Ishikawa (cell line): ENCODE measurements around the gene NABP2.
"Not testable (repeated sequence)": the region's sequence is repeated elsewhere in the genome, so short reads cannot be mapped to it uniquely, and the experiment has no call there.

Experiments used
- CREB1 ChIP-seq: IDR thresholded peaks from 2 replicates; pipeline ENCODE4 v1.6.1; 2012; ENCODE audit warnings: low read depth
- EGR1 ChIP-seq: IDR thresholded peaks from 2 replicates; pipeline ENCODE4 v1.6.1; 2012
- EP300 ChIP-seq: IDR thresholded peaks from 2 replicates; pipeline ENCODE4 v1.6.1; 2012; ENCODE audit warnings: borderline replicate concordance
- RAD21 ChIP-seq: IDR thresholded peaks from 2 replicates; pipeline ENCODE4 v1.6.1; 2012; ENCODE audit warnings: low read depth
- REST ChIP-seq: IDR thresholded peaks from 2 replicates; pipeline ENCODE4 v1.6.1; 2012; ENCODE audit warnings: low read depth, mild to moderate bottlenecking
- TAF1 ChIP-seq: IDR thresholded peaks from 2 replicates; pipeline ENCODE4 v1.6.1; 2012; ENCODE audit warnings: low read depth, mild to moderate bottlenecking
- YY1 ChIP-seq: IDR thresholded peaks from 2 replicates; pipeline ENCODE4 v1.6.1; 2012; ENCODE audit warnings: low read depth
- TF ChIP-seq, protein P1 (sequence below): IDR thresholded peaks from 2 replicates; pipeline ENCODE4 v1.6.1; 2012
- TF ChIP-seq, protein P2 (sequence below): IDR thresholded peaks from 2 replicates; pipeline ENCODE4 v1.6.1; 2012

DNA sequence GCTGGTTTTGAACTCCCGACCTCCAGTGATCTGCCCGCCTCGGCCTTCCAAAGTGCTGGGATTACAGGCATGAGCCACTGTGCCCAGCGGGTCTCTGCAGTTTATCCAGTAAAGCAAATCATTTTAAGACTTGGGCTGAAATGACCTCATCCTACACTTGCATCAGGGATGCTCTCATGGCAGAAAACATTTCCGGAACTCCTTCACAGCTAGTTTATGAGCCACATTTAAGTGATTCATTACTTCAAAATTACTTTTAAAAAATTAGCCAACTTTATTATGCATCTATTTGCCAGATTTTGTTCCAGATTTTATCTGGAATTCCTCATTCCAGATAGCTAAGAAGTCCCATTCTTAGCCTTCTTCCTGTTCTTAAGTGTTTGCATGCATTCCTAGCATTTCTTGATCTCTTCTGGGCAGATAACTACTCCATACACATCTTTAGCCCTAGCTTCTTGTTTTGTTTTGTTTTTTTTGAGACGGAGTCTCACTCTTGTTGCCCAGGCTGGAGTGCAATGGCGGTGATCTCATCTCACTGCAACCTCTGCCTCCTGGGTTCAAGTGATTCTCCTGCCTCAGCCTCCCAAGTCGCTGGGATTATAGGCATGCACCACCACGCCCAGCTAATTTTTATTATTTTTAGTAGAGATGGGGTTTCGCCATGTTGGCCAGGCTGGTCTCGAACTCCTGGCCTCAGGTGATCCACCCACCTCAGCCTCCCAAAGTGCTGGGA, 27.2 kb upstream of the NABP2 start:
- not testable (repeated sequence) for TF ChIP-seq YY1, TAF1, EGR1, EP300, REST, CREB1, RAD21
- TF ChIP-seq, protein P1, sequence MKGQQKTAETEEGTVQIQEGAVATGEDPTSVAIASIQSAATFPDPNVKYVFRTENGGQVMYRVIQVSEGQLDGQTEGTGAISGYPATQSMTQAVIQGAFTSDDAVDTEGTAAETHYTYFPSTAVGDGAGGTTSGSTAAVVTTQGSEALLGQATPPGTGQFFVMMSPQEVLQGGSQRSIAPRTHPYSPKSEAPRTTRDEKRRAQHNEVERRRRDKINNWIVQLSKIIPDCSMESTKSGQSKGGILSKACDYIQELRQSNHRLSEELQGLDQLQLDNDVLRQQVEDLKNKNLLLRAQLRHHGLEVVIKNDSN: not testable (repeated sequence)
- TF ChIP-seq, protein P2, sequence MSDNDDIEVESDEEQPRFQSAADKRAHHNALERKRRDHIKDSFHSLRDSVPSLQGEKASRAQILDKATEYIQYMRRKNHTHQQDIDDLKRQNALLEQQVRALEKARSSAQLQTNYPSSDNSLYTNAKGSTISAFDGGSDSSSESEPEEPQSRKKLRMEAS: not testable (repeated sequence)
